PC-9 (cell line): Measurements from ENCODE around the gene INKA1. TPM values are rescaled to one million over a fixed set of nuclear protein-coding genes. Genes with fewer than 3 reads are reported as not detected.

ENCODE experiments used
- BruUV-seq: library from RNA; stranded (reverse); fragments of 400-500 nt; replicated peaks from 2 replicates; lab custom pipeline; 2021; lab: Mats Ljungman, UMichigan
- CTCF ChIA-PET: fragments of 300-600 bp; sonication (Branson Sonifier 250); formaldehyde crosslinking; loops from one replicate; lab custom pipeline; 2022; ENCODE audit warnings: antibody characterized with exemption; lab: Charles Lee
- POLR2A ChIA-PET: fragments of 300-600 bp; sonication (Branson Sonifier 250); formaldehyde crosslinking; loops from one replicate; lab custom pipeline; 2022; ENCODE audit warnings: antibody characterized with exemption; ENCODE audit not compliant: unreplicated experiment; lab: Charles Lee
- DNase-seq, 2 experiments: peaks; one replicate each; pipeline versions ENCODE4 v3.0.0 to v3.0.0-alpha.2; 2015 to 2022; ENCODE audit warnings: mixed read lengths in 1 of 2
- H2AFZ ChIP-seq: fragments of 200-600 bp; sonication (generic); 2 replicates; pipeline ENCODE4 v1.8.1; 2017; ENCODE audit warnings: antibody characterized with exemption
- H3F3A ChIP-seq: fragments of 200-600 bp; sonication (generic); 2 replicates; pipeline ENCODE4 v1.8.1; 2017; ENCODE audit warnings: antibody characterized with exemption, mild to moderate bottlenecking, low read depth; ENCODE audit not compliant: insufficient read depth
- H3K27ac ChIP-seq: fragments of 200-600 bp; sonication (generic); 2 replicates; pipeline ENCODE4 v1.6.1; 2016; ENCODE audit warnings: mixed run types
- H3K27me3 ChIP-seq: fragments of 200-600 bp; sonication (generic); 2 replicates; pipeline ENCODE4 v1.6.1; 2016; ENCODE audit warnings: low read depth, mixed run types; ENCODE audit not compliant: insufficient read depth
- H3K36me3 ChIP-seq: fragments of 200-600 bp; sonication (generic); 2 replicates; pipeline ENCODE4 v1.6.1; 2016; ENCODE audit warnings: low read depth, mixed run types
- H3K4me1 ChIP-seq: fragments of 200-600 bp; sonication (generic); replicated peaks from 2 replicates; pipeline ENCODE4 v1.6.1; 2016; ENCODE audit warnings: mixed run types; ENCODE audit not compliant: insufficient read depth
- H3K4me2 ChIP-seq: fragments of 200-600 bp; sonication (generic); 2 replicates; pipeline ENCODE4 v1.6.1; 2017; ENCODE audit warnings: mixed run types
- H3K4me3 ChIP-seq: fragments of 200-600 bp; sonication (generic); 2 replicates; pipeline ENCODE4 v1.6.1; 2016; ENCODE audit warnings: mixed run types
- H3K79me2 ChIP-seq: fragments of 200-600 bp; sonication (generic); 2 replicates; pipeline ENCODE4 v1.6.1; 2017; ENCODE audit warnings: low read depth, mixed run types
- H3K9me2 ChIP-seq: fragments of 200-600 bp; sonication (generic); 2 replicates; pipeline ENCODE4 v1.8.1; 2017; ENCODE audit warnings: mild to moderate bottlenecking; ENCODE audit not compliant: insufficient read depth
- H3K9me3 ChIP-seq: fragments of 200-600 bp; sonication (generic); 2 replicates; pipeline ENCODE4 v1.8.1; 2016; ENCODE audit warnings: low read depth; ENCODE audit not compliant: insufficient read depth
- H4K20me1 ChIP-seq: fragments of 200-600 bp; sonication (generic); 2 replicates; pipeline ENCODE4 v1.8.1; 2017; ENCODE audit not compliant: insufficient read depth
- CTCF ChIP-seq: fragments of 200-600 bp; sonication (generic); conservative IDR thresholded peaks from 2 replicates; pipeline ENCODE4 v1.6.1; 2017; ENCODE audit warnings: mixed run types, antibody characterized with exemption, mild to moderate bottlenecking, moderate library complexity
- EZH2 ChIP-seq: fragments of 200-600 bp; sonication (generic); IDR thresholded peaks from 2 replicates; pipeline ENCODE4 v1.8.0; 2017; ENCODE audit warnings: antibody characterized with exemption, low read depth
- intact Hi-C: fragments of 100-400 bp; cut with micrococcal nuclease; formaldehyde crosslinking; loops from one replicate; pipeline ENCODE4 v1.10.0; 2022; ENCODE audit not compliant: unreplicated experiment
- total RNA-seq: library from RNA; stranded (reverse); gene quantifications from 2 replicates; pipeline ENCODE4 v1.2.3, GENCODE V29; 2021

INKA1 gene
- total RNA-seq, 1 experiment from 2014 or later = not detected

DNA sequence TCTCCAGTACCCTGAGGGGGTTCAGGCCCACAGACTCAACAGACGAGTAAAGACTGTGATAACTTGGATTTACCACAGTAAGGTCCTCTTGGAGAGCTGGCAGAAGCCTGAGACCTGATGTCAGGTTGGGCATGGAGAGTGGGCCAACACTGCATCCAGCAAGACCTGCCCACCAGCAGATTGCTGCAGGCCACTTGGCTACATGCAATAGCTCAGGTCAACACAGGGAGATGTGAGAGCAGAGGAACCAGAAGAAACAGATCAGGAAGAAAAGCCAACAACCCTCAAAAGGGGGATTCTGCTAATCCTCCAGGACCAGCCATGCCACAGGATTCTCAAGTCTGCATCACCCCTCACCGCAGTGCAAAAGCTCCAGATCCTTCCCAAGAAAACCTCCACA is 15.0 kb upstream of the INKA1 start:
- no peak overlapping the region for H3K4me2 ChIP-seq
- no peak for TF ChIP-seq CTCF
- no peak for TF ChIP-seq EZH2
- H3K9me2 ChIP-seq = no peaks in the 10 kb centered on the region
- H3F3A ChIP-seq = no peaks in the 10 kb centered on the region
- no TSS peak for BruUV-seq
- H3K79me2 ChIP-seq = peaks cover 29% of the 10 kb centered on the region
- ChIA-PET POLR2A (interaction anchor here (0.5 to 0.7 kb wide), 2 partner anchors 14 to 196 kb away, joined by 3 to 4 read pairs; no protein-coding TSS in a partner anchor), CTCF (no interaction called here)
- intact Hi-C loops = loop anchor here (5.0 kb wide), 1 partner anchor 114 kb away; the partner anchor contains the start of gene MST1R
- no peak for DNase-seq
- no peak overlapping the region for H3K27ac ChIP-seq
- H3K4me1 ChIP-seq = peaks cover 13% of the 10 kb centered on the region; the same call in 1 of the 2 replicates
- H3K36me3 ChIP-seq = no peaks in the 10 kb centered on the region
- no peak overlapping the region for H2AFZ ChIP-seq
- H3K27me3 ChIP-seq = no peaks in the 10 kb centered on the region
- no peaks in the 10 kb centered on the region for H3K9me3 ChIP-seq
- H3K4me3 ChIP-seq = no peak overlapping the region
- no peaks in the 10 kb centered on the region for H4K20me1 ChIP-seq

DNA sequence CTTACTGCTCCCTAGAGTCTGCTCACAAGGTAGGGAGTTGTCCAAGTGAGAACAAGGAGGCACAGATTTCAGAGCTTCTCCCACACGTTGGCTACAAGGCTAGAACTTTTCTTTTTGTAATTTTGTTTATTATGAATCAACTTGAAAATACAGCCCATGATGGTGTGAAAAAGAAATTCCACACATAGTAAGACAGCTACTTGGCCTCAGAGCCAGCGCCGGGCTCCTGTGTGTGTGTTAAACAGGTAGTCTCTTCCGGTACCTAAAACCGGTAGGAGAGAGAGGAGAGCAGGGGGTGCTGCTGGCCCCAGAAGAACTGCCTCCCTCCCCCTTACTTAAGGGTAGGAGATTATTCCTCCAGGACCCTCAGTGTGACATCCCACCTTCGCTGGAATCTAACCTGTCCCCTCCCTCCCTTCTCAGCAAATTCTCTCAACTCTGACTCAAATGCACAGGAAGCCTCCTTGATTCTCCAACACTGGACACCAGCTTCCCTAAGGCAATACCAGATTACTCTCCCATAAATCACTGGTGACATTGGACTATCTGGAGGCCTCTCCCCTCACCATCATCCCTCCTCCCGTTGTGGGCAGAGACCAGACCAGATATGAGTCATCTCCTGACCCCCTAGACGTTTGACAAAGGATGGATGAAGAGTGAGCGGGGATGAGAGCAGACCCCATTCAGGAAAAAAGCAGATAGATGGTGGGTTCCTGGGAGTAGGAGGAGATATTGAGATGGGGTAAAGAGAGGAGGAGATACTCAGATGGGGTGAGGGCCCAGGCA is 12.2 kb upstream of the INKA1 start:
- CTCF ChIA-PET = no interaction called here
- intact Hi-C loops = no loop called here

DNA sequence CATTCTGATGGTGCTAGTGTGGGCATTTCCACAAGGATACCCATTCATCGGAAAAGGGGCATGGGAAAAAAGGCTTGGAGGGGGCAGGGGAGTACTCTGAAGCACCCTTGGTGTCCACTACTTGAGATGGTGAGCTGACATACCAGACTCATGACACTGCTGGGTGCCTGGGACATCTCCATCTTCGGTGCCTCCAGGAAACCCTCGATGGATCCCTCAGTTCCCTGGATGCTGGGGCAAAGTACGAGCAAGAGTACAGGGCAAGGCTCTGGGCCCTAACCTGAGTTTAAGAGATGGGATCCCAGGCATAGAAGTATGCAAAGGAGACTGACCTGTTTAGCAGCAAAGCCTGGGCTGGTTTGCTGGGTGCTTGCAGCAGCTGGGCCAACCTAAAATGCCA is 11.5 kb upstream of the INKA1 start:
- Histone ChIP-seq H3K36me3 (no peaks in the 10 kb centered on the region), H3K4me1 (peaks cover 7% of the 10 kb centered on the region; the same call in 1 of the 2 replicates), H3K27me3 (no peaks in the 10 kb centered on the region), H2AFZ (no peak overlapping the region), H3K27ac (no peak overlapping the region), H3K4me2 (no peak overlapping the region), H3K9me2 (no peaks in the 10 kb centered on the region), H4K20me1 (no peaks in the 10 kb centered on the region), H3K9me3 (no peaks in the 10 kb centered on the region), H3K79me2 (no peaks in the 10 kb centered on the region), H3F3A (no peaks in the 10 kb centered on the region), H3K4me3 (no peak overlapping the region)
- intact Hi-C loops = no loop called here
- BruUV-seq = no TSS peak
- no peak for DNase-seq
- CTCF ChIA-PET = no interaction called here
- TF ChIP-seq EZH2 = no peak
- no peak for TF ChIP-seq CTCF
- POLR2A ChIA-PET = no interaction called here

More for the DNA sequence above, 12.2 kb upstream of the INKA1 start:
- Histone ChIP-seq H4K20me1 (no peaks in the 10 kb centered on the region), H3K27ac (no peak overlapping the region), H2AFZ (no peak overlapping the region), H3K36me3 (no peaks in the 10 kb centered on the region), H3F3A (no peaks in the 10 kb centered on the region), H3K9me3 (no peaks in the 10 kb centered on the region), H3K27me3 (no peaks in the 10 kb centered on the region), H3K4me3 (no peak overlapping the region), H3K4me1 (peaks cover 7% of the 10 kb centered on the region; the same call in 1 of the 2 replicates), H3K4me2 (no peak overlapping the region), H3K9me2 (no peaks in the 10 kb centered on the region), H3K79me2 (peaks cover 4% of the 10 kb centered on the region)
- TF ChIP-seq CTCF = no peak
- no peak for TF ChIP-seq EZH2
- DNase-seq = no peak
- POLR2A ChIA-PET = no interaction called here
- BruUV-seq = no TSS peak
